Dedifferentiated amniotic fluid mesenchymal stem cell (primary cell): Measurements from ENCODE around the gene JAK2.
"Not testable (repeated sequence)": the region's sequence is repeated elsewhere in the genome, so short reads cannot be mapped to it uniquely, and the experiment has no call there.

ENCODE experiments used
- DNase-seq: peaks from one replicate; pipeline ENCODE4 v3.0.0-alpha.2; 2016; ENCODE audit errors: extremely low spot score

Gene JAK2

GRCh38 chr9:5041390-5042115 is 56.5 kb downstream of the JAK2 start:
- no peak for DNase-seq

GRCh38 chr9:5042661-5043178 is 57.6 kb downstream of the JAK2 start:
- DNase-seq = no peak

- DNase-seq = no peak
Observed at GRCh38 chr9:5043381-5043780, 58.3 kb downstream of the JAK2 start.

- no peak for DNase-seq
Observed at GRCh38 chr9:5044160-5044559, 59.1 kb downstream of the JAK2 start.

- peak; percentile 17 for DNase-seq
Observed at GRCh38 chr9:5052838-5053237, 67.8 kb downstream of the JAK2 start.

- no peak for DNase-seq
Observed at GRCh38 chr9:5062631-5063030, 77.6 kb downstream of the JAK2 start.

GRCh38 chr9:5072871-5073270 is 87.8 kb downstream of the JAK2 start:
- no peak for DNase-seq

GRCh38 chr9:5073701-5074100 is 88.6 kb downstream of the JAK2 start:
- no peak for DNase-seq

GRCh38 chr9:5085993-5086392 is 100.9 kb downstream of the JAK2 start:
- DNase-seq = no peak

- no peak for DNase-seq
Observed at GRCh38 chr9:5089737-5090136, 104.7 kb downstream of the JAK2 start.

- no peak for DNase-seq
Observed at GRCh38 chr9:5095795-5096194, 110.7 kb downstream of the JAK2 start.

GRCh38 chr9:5099466-5099865 is 114.4 kb downstream of the JAK2 start:
- no peak for DNase-seq

GRCh38 chr9:5101127-5101526 is 116.1 kb downstream of the JAK2 start:
- not testable (repeated sequence) for DNase-seq

- DNase-seq = not testable (repeated sequence)
Observed at GRCh38 chr9:5106517-5106916, 121.4 kb downstream of the JAK2 start.

- DNase-seq = no peak
Observed at GRCh38 chr9:5110867-5111681, 126.0 kb downstream of the JAK2 start.

- DNase-seq = no peak
Observed at GRCh38 chr9:5111696-5112095, 126.6 kb downstream of the JAK2 start.

- DNase-seq = no peak
Observed at GRCh38 chr9:5112109-5112592, 127.1 kb downstream of the JAK2 start.

- no peak for DNase-seq
Observed at GRCh38 chr9:5112646-5113045, 127.6 kb downstream of the JAK2 start.

GRCh38 chr9:5113523-5113922 is 128.5 kb downstream of the JAK2 start:
- no peak for DNase-seq

GRCh38 chr9:5113994-5114748 is 129.1 kb downstream of the JAK2 start:
- no peak for DNase-seq

- no peak for DNase-seq
Observed at GRCh38 chr9:5122116-5122515, 137.0 kb downstream of the JAK2 start.

- no peak for DNase-seq
Observed at GRCh38 chr9:5122516-5122915, 137.4 kb downstream of the JAK2 start.
